ENCODE data around the gene MAEA.

The MAEA gene

DNA sequence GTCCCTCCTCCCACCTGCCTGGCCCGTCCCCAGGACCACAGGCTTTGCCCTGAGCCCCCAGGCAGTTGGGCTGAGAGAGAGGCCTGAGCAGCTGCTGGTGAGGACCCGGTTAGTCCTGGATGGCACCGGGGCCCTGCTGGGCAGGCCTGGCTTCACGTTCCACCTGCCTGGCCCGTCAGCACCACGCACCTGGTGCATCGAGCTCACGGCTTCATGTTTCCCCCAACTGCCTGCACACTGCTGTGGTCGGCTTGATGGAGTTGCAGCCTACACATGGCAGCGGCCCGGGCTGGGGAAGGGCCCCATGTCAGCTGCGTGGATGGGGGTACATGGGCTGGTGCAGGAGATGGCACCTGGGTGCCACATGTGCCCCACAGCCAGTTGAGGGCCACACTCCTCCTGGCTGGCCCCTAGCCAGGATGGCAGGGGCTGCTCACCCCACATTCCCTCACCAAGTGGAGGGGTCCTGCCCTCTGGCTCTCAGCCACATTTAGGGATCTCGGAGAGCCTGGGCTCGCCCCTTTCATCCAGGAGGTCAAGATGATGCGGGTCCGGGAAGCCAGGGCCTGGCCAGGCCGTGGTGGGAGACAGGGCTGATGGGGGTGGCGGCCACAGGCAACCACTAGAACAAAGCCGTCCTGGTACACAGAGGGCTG, 88.0 kb downstream of the MAEA start:
- Mint-ChIP-seq H3K27ac (no peak overlapping the region), H3K9me3 (peaks cover 4% of the 10 kb centered on the region), H3K4me3 (no peak overlapping the region), H3K4me1 (no peaks in the 10 kb centered on the region), H3K27me3 (ENCODE audit: low read depth) (no peaks in the 10 kb centered on the region), H3K36me3 (ENCODE audit: low read depth) (peaks cover 17% of the 10 kb centered on the region)
- TF ChIP-seq, protein P1, sequence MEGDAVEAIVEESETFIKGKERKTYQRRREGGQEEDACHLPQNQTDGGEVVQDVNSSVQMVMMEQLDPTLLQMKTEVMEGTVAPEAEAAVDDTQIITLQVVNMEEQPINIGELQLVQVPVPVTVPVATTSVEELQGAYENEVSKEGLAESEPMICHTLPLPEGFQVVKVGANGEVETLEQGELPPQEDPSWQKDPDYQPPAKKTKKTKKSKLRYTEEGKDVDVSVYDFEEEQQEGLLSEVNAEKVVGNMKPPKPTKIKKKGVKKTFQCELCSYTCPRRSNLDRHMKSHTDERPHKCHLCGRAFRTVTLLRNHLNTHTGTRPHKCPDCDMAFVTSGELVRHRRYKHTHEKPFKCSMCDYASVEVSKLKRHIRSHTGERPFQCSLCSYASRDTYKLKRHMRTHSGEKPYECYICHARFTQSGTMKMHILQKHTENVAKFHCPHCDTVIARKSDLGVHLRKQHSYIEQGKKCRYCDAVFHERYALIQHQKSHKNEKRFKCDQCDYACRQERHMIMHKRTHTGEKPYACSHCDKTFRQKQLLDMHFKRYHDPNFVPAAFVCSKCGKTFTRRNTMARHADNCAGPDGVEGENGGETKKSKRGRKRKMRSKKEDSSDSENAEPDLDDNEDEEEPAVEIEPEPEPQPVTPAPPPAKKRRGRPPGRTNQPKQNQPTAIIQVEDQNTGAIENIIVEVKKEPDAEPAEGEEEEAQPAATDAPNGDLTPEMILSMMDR (IDR thresholded peaks at IDR 0.05; ENCODE audit: unreplicated experiment in 3 of 3): no peak

DNA sequence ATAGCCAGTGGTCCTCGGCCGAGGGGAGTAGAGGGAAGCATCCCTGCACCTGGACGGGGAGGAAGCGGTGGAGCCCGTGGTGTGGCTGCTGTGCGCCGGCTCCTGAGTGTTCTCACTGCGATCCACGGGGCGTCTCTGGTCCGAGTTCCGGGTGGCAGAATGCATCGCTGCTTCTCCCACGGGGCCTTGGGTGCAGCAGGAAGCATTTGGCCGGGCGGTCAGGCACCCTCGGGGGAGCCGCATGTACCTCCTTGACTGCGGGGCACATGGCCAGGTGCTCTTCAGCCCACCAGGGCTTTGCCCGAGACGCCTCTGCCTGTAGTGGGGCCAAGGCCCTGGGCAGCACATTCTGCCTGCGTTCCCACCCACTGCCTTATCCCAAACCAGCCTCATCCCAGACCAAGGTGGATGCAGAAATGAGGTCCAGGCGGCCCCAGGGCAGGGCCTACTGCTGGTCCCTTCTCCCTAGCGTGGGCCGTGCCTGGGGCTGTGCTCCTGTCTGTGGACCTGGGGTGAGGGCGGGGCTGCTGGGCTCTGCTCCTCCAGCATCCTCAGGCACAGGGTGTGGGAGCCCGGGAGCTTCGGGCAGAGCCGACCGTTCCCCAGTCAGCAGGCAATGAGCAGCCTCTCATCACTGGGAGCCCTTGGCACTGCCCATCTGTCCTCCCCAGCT, 89.0 kb downstream of the MAEA start:
- TF ChIP-seq, protein P1 (IDR thresholded peaks at IDR 0.05; ENCODE audit: unreplicated experiment in 3 of 3): no peak
- Mint-ChIP-seq H3K4me1 (no peaks in the 10 kb centered on the region), H3K4me3 (no peak overlapping the region), H3K36me3 (ENCODE audit: low read depth) (peaks cover 8% of the 10 kb centered on the region), H3K27ac (no peak overlapping the region), H3K27me3 (ENCODE audit: low read depth) (no peaks in the 10 kb centered on the region), H3K9me3 (no peaks in the 10 kb centered on the region)

DNA sequence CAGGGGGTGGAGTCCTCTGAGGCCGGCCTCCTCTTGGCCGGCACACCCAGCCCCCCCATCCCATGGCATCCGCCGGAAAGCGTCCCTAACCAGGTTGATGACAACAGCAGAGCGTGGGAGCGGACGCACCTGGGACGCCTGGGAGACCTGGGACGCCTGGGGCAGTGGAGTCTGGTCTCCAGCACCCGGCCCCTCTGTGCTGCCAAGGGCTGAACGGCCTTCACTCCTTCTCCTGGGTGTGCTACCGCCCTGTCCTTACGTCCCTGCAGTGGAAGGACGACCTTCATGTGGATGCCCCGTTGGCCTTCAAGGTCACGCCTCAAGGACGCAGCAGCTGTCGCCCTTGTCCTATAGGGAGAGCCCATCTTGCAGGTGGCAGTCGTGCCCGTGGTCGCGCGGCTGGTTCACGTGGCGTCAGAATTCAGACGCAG, 89.7 kb downstream of the MAEA start:
- no peak overlapping the region for H3K27ac Mint-ChIP-seq
- H3K27me3 Mint-ChIP-seq (ENCODE audit: low read depth): no peaks in the 10 kb centered on the region
- no peaks in the 10 kb centered on the region for H3K9me3 Mint-ChIP-seq
- no peak overlapping the region for H3K4me3 Mint-ChIP-seq
- no peaks in the 10 kb centered on the region for H3K4me1 Mint-ChIP-seq
- peaks cover 4% of the 10 kb centered on the region for H3K36me3 Mint-ChIP-seq (ENCODE audit: low read depth)
- TF ChIP-seq, protein P1 (IDR thresholded peaks at IDR 0.05; ENCODE audit: unreplicated experiment in 3 of 3): no peak

DNA sequence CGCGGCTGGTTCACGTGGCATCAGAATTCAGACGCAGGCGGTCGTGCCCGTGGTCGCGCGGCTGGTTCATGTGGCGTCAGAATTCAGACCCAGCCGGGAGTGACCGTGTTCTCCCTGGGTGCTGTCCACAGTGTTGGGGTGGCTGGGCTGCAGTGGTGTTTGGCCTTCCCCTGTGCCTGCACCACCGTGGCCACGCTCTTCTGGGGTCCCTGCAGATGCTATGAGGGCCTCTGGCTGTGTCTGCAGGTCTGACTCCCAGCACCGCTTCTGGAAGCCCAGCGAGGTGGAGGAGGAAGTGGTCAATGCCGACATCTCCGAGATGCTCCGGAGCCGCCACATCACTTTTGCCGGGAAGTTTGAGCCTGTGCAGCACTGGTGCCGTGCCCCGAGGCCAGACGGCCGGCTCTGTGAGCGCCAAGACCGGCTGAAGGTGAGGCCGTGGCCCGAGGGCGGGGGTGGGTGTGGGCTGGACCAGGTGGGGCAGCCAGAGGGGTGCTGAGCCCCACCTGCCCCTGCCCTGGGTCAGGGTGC, 90.2 kb downstream of the MAEA start:
- H3K4me3 Mint-ChIP-seq: no peak overlapping the region
- H3K27ac Mint-ChIP-seq: no peak overlapping the region
- no peaks in the 10 kb centered on the region for H3K27me3 Mint-ChIP-seq (ENCODE audit: low read depth)
- H3K9me3 Mint-ChIP-seq: no peaks in the 10 kb centered on the region
- TF ChIP-seq, protein P1 (IDR thresholded peaks at IDR 0.05; ENCODE audit: unreplicated experiment in 3 of 3): no peak
- H3K36me3 Mint-ChIP-seq (ENCODE audit: low read depth): peaks cover 4% of the 10 kb centered on the region
- H3K4me1 Mint-ChIP-seq: no peaks in the 10 kb centered on the region

DNA sequence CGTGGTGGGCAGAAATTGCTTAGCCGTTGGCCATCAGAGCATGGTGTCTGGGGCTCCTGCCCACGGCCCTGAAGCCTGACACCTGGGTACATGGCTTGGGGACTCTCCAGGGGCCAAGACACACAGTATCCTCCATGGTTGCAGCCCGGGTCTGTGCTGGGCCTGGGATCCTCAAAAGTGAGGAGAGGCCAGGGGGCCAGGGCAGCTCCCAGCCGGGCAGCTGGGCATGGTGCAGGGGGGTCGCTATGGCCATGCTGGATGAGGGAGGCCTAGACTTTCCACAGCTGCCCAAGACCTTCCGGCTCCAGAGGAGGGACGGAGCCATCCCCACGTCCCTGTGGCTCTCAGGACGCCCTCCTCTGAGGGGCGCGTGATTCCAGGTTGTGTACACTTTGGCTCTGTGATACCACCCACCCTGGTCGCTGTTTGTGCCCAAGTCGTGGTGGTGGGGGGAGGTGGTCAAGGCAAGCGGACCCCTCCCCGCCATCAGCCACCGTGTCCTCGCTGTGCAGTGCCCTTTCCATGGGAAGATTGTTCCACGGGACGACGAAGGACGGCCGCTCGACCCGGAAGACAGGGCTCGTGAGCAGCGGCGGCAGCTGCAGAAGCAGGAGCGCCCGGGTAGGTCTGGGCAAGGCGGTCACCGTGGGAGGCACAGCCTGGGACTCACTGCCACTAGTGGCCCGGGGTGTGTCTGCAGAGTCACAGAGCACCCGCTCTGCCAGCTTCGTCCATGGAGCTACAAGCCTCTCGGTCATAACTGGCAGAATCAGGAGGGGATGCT, 90.9 kb downstream of the MAEA start:
- no peaks in the 10 kb centered on the region for H3K27me3 Mint-ChIP-seq (ENCODE audit: low read depth)
- no peaks in the 10 kb centered on the region for H3K9me3 Mint-ChIP-seq
- no peak overlapping the region for H3K4me3 Mint-ChIP-seq
- H3K27ac Mint-ChIP-seq: no peak overlapping the region
- H3K4me1 Mint-ChIP-seq: no peaks in the 10 kb centered on the region
- TF ChIP-seq, protein P1 (IDR thresholded peaks at IDR 0.05; ENCODE audit: unreplicated experiment in 3 of 3): no peak
- H3K36me3 Mint-ChIP-seq (ENCODE audit: low read depth): peaks cover 4% of the 10 kb centered on the region
